Urothelium cell line (cell line): Measurements from ENCODE around the gene ZC3H10.
"Not testable (repeated sequence)": the region's sequence is repeated elsewhere in the genome, so short reads cannot be mapped to it uniquely, and the experiment has no call there.

Experiments used
- DNase-seq: peaks from one replicate; pipeline ENCODE4 v3.0.0; 2011; ENCODE audit warnings: low spot score, mixed read lengths
- FAIRE-seq: peaks from 2 replicates; lab custom pipeline; 2011; peaks lifted over from hg19 to GRCh38; lab: Jason Lieb, UNC

ZC3H10 gene

DNA sequence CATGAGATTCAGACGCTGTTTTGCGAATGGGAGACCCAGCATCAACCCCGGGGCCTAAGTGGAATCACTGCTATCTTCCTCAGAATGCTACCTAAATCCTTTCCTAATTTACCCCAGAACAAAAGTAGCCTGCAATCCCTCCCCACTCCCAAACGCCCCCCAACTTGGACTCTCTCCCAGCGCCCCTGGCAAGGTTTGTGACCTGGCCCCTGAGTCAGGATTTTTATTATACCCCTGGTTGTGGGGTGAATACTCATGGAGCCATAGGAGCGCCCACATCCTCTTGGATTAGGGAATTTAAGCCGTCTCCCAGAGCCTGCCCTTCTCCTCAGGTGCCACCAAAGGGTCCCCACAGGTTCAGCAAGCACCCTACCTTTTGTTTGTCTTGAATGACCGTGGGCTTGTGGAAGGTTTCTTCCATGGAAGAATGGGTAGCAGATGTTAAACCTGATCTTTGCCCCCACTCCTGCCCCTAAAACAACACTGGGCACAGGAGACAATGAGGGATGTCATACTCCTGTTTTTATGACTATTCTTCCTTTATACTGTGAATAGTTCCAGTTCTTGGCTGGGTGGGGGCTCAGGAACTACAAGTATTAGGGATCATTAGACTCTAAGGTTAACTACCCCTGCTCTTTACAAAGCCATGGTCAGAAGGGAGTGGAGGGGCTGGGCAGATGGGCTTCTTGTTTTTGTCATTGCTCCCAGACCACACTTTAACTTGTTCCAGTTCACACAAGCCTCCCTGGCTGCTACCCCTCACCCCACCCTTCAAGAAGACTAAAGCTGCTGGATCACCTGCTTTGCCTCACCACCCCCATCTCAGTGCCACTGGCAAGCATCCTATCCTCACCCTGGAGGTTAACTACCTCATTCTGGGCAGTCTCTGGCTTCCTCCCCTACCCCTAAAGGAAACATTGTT is 35.0 kb downstream of the ZC3H10 start:
- FAIRE-seq (no peak), DNase-seq (no peak)

DNA sequence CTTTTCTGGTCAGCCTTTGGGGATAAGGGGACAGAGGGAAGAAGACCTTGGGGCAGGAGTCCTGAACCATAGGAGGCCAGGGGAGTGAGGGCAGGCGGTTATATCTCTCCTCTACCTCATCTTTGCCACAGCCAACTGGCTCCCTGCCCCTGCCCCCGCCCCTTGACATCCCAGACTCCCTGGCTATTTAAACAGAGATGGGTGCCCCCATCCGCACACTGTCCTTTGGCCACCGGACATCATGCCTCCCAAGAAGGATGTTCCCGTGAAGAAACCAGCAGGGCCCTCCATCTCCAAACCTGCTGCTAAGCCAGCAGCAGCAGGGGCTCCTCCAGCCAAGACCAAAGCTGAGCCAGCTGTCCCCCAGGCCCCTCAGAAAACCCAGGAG is 35.6 kb downstream of the ZC3H10 start:
- DNase-seq (no peak), FAIRE-seq (no peak)

DNA sequence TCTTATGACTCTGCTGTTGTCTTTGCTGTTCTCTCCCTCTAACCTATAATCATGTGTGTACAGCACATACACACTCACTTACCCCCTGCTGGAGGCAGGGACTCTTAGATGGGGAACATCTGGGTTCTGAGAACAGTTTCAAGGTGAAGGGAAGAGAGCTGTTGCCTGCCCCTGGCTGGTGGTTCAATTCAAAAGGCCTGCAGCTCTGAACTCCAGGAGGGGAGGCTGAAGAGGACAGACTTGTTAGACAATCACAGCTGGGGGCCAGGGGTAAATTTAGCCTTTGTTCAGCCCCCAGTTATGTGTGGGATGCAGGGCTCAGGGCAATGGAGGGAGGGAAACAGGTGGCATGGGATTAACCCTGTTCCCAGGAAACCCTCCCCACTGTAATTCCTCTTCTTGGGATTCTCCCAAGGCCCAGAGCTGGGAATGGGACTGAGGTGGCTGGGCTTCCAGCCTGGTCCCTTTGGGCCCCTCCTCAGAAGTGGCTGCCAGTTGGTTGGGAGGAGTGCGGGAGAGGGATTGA is 36.2 kb downstream of the ZC3H10 start:
- FAIRE-seq (no peak), DNase-seq (no peak)

DNA sequence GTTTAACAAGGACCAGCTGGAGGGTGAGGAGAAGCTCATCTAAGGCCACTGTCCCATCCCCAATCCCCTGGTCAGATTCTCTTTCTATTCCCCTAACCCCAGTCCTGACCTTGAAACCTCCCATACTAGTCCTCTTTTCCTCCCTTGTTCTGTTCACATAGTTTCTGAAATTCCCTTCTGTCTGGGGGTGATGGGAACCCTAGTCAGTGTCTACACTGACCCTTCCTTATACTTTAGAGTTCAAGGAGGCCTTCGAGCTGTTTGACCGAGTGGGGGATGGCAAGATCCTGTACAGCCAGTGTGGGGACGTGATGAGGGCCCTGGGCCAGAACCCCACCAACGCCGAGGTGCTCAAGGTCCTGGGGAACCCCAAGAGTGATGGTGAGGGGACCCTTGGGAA is 36.8 kb downstream of the ZC3H10 start:
- FAIRE-seq: no peak
- DNase-seq: no peak

DNA sequence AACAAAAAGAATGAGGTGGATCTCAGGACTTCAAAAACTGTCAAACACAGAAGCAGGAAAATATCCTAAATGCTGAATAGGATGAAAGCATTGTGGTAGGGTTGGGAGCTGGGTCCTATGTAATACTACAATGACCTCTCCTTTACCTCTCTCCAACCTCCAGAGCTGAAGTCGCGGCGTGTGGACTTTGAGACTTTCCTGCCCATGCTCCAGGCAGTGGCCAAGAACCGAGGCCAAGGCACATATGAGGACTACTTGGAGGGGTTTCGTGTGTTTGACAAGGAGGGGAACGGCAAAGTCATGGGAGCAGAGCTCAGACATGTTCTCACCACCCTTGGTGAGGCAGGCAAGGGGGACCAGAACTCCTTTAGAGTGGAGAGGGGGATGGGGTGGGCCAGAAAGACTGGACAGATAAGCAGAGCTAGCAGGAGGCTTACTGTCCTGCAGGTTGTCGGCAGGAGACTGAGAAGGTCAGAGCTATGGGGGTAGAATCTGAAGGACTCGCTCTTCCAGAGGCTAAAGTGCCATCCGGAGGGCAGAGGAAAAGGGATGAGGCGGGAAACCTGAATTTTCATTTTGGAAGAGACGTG is 37.3 kb downstream of the ZC3H10 start:
- DNase-seq (no peak), FAIRE-seq (no peak)

DNA sequence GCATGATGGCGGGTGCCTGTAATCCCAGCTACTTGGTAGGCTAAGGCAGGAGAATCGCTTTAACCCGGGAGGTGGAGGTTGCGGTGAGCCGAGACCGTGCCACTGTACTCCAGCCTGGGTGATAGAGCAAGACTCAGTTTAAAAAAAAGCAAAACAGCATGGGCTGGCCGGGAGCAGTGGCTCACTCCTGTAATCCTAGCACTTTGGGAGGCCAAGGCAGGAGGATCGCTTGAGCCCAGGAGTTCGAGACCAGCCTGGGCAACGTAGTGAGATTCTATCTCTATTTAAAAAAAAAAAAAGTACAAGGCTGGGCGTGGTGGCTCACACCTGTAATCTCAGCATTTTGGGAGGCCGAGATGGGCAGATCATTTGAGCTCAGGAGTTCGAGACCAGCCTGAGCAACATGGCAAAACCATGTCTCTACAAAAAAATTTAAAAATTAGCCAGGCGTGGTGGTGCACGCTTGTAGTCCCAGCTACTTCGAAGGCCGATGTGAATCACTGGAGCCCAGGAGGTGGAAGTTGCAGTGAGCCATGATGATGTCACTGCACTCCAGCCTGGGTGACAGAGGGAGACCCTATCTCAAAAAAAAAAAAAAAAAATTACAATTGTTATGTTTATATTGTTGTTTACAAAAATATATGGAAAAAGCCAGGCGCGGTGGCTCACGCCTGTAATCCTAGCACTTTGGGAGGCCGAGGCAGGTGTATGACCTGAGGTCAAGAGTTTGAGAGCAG is 38.6 kb downstream of the ZC3H10 start:
- DNase-seq, FAIRE-seq: not testable (repeated sequence)

DNA sequence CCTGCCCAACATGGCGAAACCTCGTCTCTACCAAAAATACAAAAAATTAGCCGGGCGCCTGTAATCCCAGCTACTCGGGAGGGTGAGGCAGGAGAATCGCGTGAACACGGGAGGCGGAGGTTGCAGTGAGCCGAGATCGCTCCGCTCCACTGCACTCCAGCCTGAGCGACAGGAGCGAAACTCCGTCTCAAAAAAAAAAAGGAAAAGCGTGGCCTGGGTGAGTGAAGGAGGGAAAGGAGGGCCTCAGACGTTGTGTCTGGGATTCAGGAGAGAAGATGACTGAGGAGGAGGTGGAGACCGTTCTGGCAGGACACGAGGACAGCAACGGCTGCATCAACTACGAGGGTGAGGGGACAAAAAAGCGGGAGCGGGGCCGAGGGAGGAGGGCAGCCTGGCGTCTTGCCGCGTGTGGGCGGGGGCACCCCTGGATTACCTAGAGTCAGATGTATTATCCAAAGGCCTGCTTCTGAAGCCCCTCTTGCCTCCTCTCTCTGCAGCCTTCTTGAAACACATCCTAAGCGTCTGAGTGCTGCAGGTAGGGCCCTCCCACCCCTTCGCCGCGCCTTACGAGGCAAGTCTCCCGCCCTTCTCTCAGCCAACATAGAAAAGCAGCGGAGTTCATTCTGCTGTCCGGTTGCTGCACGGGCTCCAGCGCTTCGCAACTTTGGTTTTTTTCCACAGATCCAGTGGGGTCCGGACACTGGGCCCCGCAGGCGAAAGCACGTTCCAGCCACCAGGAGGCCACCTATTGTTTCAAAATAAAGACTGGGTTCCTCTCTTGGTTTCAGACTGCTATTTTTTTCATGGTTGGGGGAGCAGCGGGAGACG is 39.3 kb downstream of the ZC3H10 start:
- peak; percentile 82 for DNase-seq
- FAIRE-seq: no peak

DNA sequence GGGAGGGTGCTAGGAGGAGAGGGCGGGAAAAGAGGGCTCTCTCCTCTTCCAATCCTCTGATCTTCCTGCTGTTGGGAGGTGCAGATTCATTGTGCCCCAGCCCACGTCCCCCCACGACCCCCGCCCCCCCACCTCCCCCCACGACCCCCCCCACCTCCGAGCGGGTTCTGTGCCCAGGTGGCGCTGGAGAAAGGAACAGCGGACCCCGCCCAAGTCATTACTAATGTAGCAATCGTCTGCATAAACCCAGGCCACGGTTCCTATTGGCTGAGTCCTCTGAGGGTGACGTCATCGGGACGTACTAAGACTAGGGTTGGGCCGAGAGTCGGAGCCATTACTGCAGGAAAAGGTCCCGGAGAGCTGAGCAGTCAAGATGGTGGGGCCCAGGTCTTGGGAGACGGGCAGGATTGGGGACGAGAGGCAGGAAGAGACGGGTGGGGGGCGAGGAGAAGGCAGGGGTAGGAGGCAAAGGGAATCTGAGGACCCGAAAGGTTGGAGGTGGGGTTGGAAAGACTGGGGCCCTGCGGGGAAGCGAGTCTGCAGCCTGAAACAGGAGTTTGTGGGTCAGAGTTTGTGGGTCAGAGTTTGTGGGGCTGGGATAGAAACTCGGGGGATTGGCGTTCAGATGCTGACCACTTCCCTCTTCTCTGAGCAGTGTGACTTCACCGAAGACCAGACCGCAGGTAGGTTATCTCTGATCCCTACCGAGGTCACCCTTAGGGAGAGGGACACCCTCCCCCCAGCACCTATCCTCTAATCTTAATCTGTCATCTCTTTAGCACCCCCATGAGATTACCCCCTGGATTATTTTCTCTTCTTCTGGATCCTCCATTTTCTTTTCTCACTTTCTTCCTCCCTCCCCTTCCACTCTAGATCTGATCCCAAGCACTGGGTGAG is 40.2 kb downstream of the ZC3H10 start, which contains the start of gene MYL6:
TSS of gene MYL6 (plus strand) at position 331 of the 897 bp plus-strand sequence. CDS start at position 374, 43 bp downstream.
- FAIRE-seq: no peak
- peak; percentile 95 for DNase-seq

DNA sequence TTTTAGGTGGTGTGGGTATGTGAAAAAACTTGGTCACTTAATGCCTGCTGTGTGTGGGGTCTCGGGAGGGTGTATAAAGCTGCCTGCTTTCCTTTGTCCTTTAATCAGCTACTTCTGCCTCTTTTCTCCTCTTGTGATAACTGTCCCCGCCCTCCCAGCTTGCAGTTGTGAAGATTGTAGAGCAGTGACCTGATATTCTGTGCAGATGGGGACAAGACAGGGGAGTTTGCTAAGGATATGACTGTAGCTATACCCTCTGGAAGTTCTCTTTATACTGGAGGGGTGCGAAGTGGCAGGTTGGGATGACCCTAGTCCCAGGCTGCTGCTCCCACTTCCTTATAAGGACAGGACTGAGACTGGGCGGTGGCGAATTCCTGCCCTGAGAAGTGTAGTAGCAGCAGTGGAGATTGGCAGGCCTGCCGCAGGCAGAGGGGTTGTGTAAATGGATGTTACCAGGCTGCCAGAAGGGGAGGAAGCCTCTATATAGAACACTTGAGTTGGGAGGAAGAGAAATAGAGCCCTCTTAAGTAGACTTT is 40.9 kb downstream of the ZC3H10 start:
- DNase-seq (peak; percentile 43), FAIRE-seq (no peak)

DNA sequence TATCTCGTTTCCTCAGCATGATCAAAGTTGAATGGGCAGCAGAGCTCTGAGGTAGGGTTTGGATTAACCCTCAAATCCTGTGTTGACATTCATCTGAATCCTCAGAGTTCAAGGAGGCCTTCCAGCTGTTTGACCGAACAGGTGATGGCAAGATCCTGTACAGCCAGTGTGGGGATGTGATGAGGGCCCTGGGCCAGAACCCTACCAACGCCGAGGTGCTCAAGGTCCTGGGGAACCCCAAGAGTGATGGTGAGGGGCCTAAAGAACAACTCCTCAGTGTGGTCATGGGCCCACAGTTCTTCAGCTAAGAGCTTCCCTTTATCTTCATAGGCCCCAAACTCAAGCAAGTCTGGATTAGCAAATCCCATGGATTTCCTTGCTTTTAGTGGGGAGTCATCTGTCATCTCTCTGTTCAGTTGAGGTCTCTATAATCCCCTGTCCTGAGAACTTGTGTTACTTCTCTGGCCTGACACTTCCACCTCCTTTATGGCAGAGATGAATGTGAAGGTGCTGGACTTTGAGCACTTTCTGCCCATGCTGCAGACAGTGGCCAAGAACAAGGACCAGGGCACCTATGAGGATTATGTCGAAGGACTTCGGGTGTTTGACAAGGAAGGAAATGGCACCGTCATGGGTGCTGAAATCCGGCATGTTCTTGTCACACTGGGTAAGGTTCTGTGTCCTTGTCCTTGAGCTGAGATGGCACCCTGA is 41.6 kb downstream of the ZC3H10 start:
- DNase-seq (no peak), FAIRE-seq (no peak)

DNA sequence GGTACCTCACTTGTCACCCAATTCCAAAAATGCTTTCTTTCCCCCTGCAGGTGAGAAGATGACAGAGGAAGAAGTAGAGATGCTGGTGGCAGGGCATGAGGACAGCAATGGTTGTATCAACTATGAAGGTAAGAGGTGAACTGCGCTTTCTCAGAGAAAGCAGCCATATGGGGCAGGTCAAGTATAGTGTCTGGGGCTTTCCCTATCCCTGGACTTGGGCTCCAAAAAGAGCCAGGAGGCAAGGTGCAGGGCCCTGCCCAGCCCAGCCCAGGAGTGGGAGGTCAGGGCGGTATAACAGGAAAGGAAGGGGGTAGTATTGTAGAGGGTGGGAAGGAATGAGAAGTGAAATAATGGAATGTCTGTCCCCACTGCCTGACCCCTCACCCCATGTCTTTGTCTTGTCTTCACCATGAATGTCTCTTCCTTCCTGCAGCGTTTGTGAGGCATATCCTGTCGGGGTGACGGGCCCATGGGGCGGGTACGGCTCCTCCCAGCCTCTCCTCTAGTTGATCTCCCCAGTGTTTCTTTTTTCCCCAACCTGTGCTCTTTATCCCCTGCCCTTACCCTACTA is 42.2 kb downstream of the ZC3H10 start:
- no peak for DNase-seq

DNA sequence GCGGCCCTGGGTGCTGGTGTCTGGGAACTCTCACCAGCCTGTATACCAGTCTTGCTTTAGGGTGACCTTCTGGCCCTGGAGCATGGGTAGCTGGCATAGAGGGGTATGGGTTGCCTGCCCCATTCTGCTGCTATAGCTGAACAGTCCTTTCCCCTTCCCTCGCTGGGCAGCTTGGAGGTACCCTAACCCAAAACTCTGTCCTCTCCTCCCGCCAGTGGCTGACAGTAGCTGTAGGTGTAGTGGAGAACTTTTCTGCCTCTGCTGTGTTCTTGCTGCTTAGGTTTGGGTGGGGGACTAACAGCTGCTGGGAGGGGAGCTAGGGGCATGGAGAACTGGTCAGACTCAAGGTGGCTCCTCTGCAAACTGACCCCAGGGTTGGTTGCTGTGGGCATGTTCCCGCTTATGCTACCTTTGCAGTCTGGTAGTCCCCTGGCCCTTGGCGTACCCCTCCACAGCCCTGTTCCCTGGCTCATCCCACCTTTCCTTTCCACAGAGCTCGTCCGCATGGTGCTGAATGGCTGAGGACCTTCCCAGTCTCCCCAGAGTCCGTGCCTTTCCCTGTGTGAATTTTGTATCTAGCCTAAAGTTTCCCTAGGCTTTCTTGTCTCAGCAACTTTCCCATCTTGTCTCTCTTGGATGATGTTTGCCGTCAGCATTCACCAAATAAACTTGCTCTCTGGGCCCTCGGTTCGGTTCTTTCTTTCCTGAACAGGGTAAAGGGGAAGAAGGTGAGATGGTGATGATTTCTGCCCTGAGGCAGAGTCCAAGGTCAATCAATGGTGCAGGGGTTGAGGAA is 43.0 kb downstream of the ZC3H10 start:
- FAIRE-seq: no peak
- DNase-seq: no peak

More for the DNA sequence above, 42.2 kb downstream of the ZC3H10 start:
- no peak for FAIRE-seq

DNA sequence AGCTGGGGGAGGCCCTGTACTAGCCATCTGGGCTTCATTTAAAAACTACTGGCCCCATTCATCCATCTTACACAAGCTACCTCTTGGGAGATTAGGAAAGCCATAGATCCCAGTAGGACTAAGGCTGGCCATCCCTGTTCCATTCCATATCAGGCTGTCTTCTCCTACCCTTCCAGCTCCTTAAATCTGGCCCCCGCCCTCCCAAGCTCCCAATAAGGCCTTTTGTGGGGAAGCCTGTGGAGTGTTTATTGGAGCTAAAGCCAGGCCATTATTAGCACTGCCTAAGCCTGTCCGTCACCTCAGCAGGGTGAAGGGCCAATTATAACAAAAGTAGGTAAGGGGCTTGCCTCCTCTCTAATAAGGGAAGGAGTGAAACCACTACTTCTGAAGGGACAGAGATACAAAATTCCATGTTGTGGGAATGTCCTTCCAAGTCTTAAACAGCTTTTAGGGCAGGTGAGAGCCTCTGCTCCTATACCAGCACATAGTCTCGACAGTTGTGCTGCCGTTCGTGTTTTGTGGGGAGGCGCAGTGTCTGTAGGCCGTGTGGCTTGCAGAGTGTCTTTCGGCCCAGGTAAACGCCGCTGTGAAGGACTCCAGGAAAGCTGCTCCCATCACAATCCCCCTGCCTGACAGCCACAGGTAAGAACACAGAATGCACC is 43.8 kb downstream of the ZC3H10 start:
- DNase-seq (no peak), FAIRE-seq (no peak)

DNA sequence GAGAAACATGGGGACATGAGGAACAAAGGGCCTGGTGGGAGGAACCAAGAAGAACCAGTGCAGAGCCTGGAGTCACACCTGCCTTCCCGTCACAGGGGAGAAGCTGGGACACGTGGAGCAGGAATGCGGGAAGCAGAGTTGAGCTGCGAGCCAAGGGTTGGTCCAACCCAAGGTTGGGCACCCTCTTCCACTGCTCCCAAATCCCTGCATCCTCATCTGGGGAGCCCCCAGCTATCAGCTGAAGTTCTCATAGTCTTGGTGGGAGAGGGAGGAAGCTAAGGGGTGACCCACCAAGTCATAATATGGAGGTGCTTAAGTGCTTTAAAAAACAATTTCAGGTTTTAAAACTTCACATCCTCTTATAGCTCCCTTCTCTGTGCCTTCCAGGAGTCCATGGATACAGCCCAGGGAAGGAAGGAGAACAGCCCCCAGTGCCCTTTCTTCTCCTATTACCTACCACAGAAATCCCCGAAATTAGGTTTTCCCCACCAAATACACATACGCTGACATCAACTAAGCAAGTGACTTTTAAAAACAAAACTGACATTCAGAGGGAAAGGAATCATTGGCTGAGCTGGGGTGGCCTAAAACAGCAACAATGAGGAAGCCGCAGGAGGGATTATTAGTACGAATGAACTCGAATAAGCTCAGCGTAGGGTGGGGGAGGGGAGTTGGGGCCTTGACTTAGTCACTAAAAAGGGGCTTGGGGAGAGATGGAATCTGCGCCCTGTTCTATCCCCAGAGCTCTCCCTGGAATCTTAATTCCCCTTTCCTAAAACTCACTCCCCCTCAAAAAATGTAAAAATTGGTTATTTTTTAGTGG is 44.6 kb downstream of the ZC3H10 start:
- DNase-seq: no peak
- no peak for FAIRE-seq

DNA sequence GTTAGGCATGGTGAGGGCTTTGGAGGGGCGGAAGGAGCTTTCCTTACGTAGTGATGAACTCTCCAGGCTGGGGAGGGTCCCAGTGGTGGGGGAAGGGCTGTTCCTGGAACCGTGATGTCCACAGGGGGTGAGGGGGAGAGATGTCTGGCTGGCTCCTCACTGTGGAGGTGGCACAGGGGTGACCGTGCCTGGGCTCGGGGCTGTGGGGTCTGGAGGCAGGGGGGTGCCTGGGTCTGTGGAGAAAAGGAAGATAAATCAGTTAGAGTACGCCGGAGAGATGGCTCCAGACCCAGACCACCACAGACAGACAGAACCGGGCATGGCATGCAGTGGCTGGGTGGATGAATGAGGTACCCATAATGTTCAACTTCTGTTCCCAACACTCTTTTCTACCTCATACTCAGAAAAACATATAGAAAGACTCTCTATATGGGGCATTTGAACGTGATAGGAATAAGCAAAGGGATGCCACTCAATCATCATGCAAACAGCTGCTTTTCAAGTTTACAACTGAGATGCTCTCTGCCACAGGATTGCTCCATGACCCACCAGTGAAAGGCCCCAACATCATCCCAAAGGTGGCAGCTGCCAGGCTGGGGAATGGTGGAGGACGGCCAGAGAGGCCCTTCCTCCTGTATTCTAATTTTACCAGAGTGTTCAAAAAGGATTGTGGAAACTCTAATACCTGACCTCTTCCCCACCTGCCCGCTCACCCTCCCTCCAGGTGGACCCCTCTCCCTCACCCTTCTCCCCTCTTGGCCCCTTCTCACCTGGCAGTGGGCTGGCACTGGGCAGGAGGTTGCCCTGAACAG is 45.7 kb downstream of the ZC3H10 start:
- DNase-seq (no peak), FAIRE-seq (no peak)
